HG03097 (cell line): ENCODE results near the gene PPFIA4.

ENCODE experiments used
- ATAC-seq: cut with Tn5 transposase; IDR thresholded peaks from one replicate; pipeline ENCODE4 v1.9.1; 2021; ENCODE audit not compliant: unreplicated experiment, low FRiP score

Gene PPFIA4

GRCh38 chr1:203081465-203082230 lies 55.4 kb downstream of the PPFIA4 start:
- no peak for ATAC-seq

- no peak for ATAC-seq
These were observed 55.9 kb downstream of the PPFIA4 start for GRCh38 chr1:203082231-203082505.

- no peak for ATAC-seq
These were observed 56.5 kb downstream of the PPFIA4 start for GRCh38 chr1:203082571-203083462.

GRCh38 chr1:203083463-203083921 lies 57.2 kb downstream of the PPFIA4 start:
- no peak for ATAC-seq

GRCh38 chr1:203084588-203085527 lies 58.6 kb downstream of the PPFIA4 start:
- ATAC-seq, result no peak

- ATAC-seq, result no peak
These were observed 59.5 kb downstream of the PPFIA4 start, which contains the start of gene MYOG for GRCh38 chr1:203085528-203086406. Gene MYOG (minus strand): TSS chr1:203086012. CDS start chr1:203085961, 51 bp downstream.

GRCh38 chr1:203086992-203087763 lies 60.9 kb downstream of the PPFIA4 start:
- no peak for ATAC-seq

- ATAC-seq, result no peak
These were observed 62.1 kb downstream of the PPFIA4 start for GRCh38 chr1:203088441-203088840.

GRCh38 chr1:203089001-203089650 lies 62.8 kb downstream of the PPFIA4 start:
- ATAC-seq, result no peak

- no peak for ATAC-seq
These were observed 63.4 kb downstream of the PPFIA4 start for GRCh38 chr1:203089651-203090045.

- no peak for ATAC-seq
These were observed 64.3 kb downstream of the PPFIA4 start for GRCh38 chr1:203090421-203091198.

GRCh38 chr1:203091199-203091477 lies 64.8 kb downstream of the PPFIA4 start:
- no peak for ATAC-seq

- ATAC-seq, result no peak
These were observed 65.6 kb downstream of the PPFIA4 start for GRCh38 chr1:203091761-203092330.

GRCh38 chr1:203093754-203094410 lies 67.6 kb downstream of the PPFIA4 start:
- no peak for ATAC-seq

- no peak for ATAC-seq
These were observed 68.9 kb downstream of the PPFIA4 start for GRCh38 chr1:203095061-203095690.

GRCh38 chr1:203096566-203096965 lies 70.3 kb downstream of the PPFIA4 start:
- no peak for ATAC-seq

- ATAC-seq, result no peak
These were observed 70.7 kb downstream of the PPFIA4 start for GRCh38 chr1:203097001-203097400.
